Choroid plexus epithelial cell (primary cell): ENCODE data around the gene HIVEP2.

Experiments used
- DNase-seq: peaks from one replicate; pipeline ENCODE4 v3.0.0-alpha.2; 2010; ENCODE audit warnings: low read depth
- H3K4me3 ChIP-seq: 2 replicates; pipeline ENCODE4 v1.5.1; 2011; ENCODE audit warnings: low read depth, mild to moderate bottlenecking, control low read depth, low read length, moderate library complexity
- CTCF ChIP-seq: conservative IDR thresholded peaks from 2 replicates; pipeline ENCODE4 v1.5.1; 2011; ENCODE audit warnings: low read depth, mild to moderate bottlenecking, control low read depth, inconsistent platforms, low read length, moderate library complexity

HIVEP2 gene

GRCh38 chr6:142952614-142953013 is 7.6 kb upstream of the HIVEP2 start:
- no peak for DNase-seq
- H3K4me3 ChIP-seq, result no peak overlapping the region
- no peak for TF ChIP-seq CTCF

GRCh38 chr6:142950291-142950690 is 5.3 kb upstream of the HIVEP2 start:
- no peak overlapping the region for H3K4me3 ChIP-seq

GRCh38 chr6:142947714-142948480 is 2.9 kb upstream of the HIVEP2 start:
- DNase-seq, result no peak
- H3K4me3 ChIP-seq, result peak overlapping the region; percentile 96
- no peak for TF ChIP-seq CTCF

More at GRCh38 chr6:142950291-142950690, 5.3 kb upstream of the HIVEP2 start:
- no peak for DNase-seq
- TF ChIP-seq CTCF, result no peak

- DNase-seq, result peak; percentile 89
- TF ChIP-seq CTCF, result no peak
- H3K4me3 ChIP-seq, result peak overlapping the region; percentile 96
Measured at GRCh38 chr6:142946924-142947713, 2.1 kb upstream of the HIVEP2 start.

- TF ChIP-seq CTCF, result no peak
- DNase-seq, result peak; percentile 99
- peak overlapping the region; percentile 96 for H3K4me3 ChIP-seq
Measured at GRCh38 chr6:142946181-142946923, 1.4 kb upstream of the HIVEP2 start.

GRCh38 chr6:142945446-142946180 is 637 bp upstream of the HIVEP2 start:
- no peak for DNase-seq
- TF ChIP-seq CTCF, result no peak
- peak overlapping the region; percentile 96 for H3K4me3 ChIP-seq
